Measurements from ENCODE around the gene SPRR3.
A peak's percentile ranks its signal among the peaks of the same experiment; 100 is the strongest.

The SPRR3 gene

GRCh38 chr1:153001382-153001781 lies at the start of gene SPRR3:
Gene SPRR3, plus strand, starts transcription at chr1:153001749. Its CDS starts 1,272 bp downstream, at chr1:153003021.
- DNase-seq (ENCODE audit: low spot score): peak; percentile 25

GRCh38 chr1:152953761-152954160 lies 47.8 kb upstream of the SPRR3 start:
- no peak for DNase-seq (ENCODE audit: low spot score)

GRCh38 chr1:152954436-152954835 lies 47.1 kb upstream of the SPRR3 start:
- peak; percentile 43 for DNase-seq (ENCODE audit: low spot score)

- DNase-seq (ENCODE audit: low spot score): no peak
These were observed 44.0 kb upstream of the SPRR3 start for GRCh38 chr1:152957561-152957960.

- DNase-seq (ENCODE audit: low spot score): no peak
These were observed 42.3 kb upstream of the SPRR3 start for GRCh38 chr1:152959273-152959672.

GRCh38 chr1:152959801-152960451 lies 41.6 kb upstream of the SPRR3 start:
- DNase-seq (ENCODE audit: low spot score): no peak

- no peak for DNase-seq (ENCODE audit: low spot score)
These were observed 41.0 kb upstream of the SPRR3 start for GRCh38 chr1:152960452-152961044.

GRCh38 chr1:152961226-152961891 lies 40.2 kb upstream of the SPRR3 start:
- DNase-seq (ENCODE audit: low spot score): no peak

- DNase-seq (ENCODE audit: low spot score): no peak
These were observed 38.6 kb upstream of the SPRR3 start for GRCh38 chr1:152962876-152963415.

GRCh38 chr1:152964536-152964935 lies 37.0 kb upstream of the SPRR3 start:
- no peak for DNase-seq (ENCODE audit: low spot score)

GRCh38 chr1:152965853-152966252 lies 35.7 kb upstream of the SPRR3 start:
- no peak for DNase-seq (ENCODE audit: low spot score)

GRCh38 chr1:152967201-152967600 lies 34.3 kb upstream of the SPRR3 start:
- DNase-seq (ENCODE audit: low spot score): peak; percentile 10

- DNase-seq (ENCODE audit: low spot score): no peak
These were observed 33.3 kb upstream of the SPRR3 start for GRCh38 chr1:152968248-152968647.

GRCh38 chr1:152969036-152969435 lies 32.5 kb upstream of the SPRR3 start:
- DNase-seq (ENCODE audit: low spot score): no peak

- DNase-seq (ENCODE audit: low spot score): no peak
These were observed 31.1 kb upstream of the SPRR3 start, which contains the start of gene SPRR4 for GRCh38 chr1:152970495-152970894. Gene SPRR4, plus strand, starts transcription at chr1:152970648. Its CDS starts 1,243 bp downstream, at chr1:152971891.

GRCh38 chr1:152972196-152972886 lies 29.2 kb upstream of the SPRR3 start:
- DNase-seq (ENCODE audit: low spot score): no peak

- DNase-seq (ENCODE audit: low spot score): no peak
These were observed 24.9 kb upstream of the SPRR3 start for GRCh38 chr1:152976688-152977087.

GRCh38 chr1:152977614-152978013 lies 23.9 kb upstream of the SPRR3 start:
- DNase-seq (ENCODE audit: low spot score): no peak

GRCh38 chr1:152980676-152981075 lies 20.9 kb upstream of the SPRR3 start:
- DNase-seq (ENCODE audit: low spot score): no peak

GRCh38 chr1:152981146-152981871 lies 20.2 kb upstream of the SPRR3 start:
- DNase-seq (ENCODE audit: low spot score): no peak

GRCh38 chr1:152982076-152982475 lies 19.5 kb upstream of the SPRR3 start:
- no peak for DNase-seq (ENCODE audit: low spot score)

GRCh38 chr1:152983234-152983633 lies 18.3 kb upstream of the SPRR3 start:
- no peak for DNase-seq (ENCODE audit: low spot score)
